C4-2B (cell line): ENCODE data around the gene GUSB.

ENCODE experiments used
- H3K27ac ChIP-seq: fragments of 450-650 bp; 2 replicates; pipeline ENCODE4 v1.5.1; 2017
- ZFX ChIP-seq: fragments of 450-650 bp; IDR thresholded peaks from 2 replicates; pipeline ENCODE4 v1.6.1; 2017
- TF ChIP-seq, protein P1 (sequence below): fragments of 450-650 bp; conservative IDR thresholded peaks from 2 replicates; pipeline ENCODE4 v1.5.1; 2017; ENCODE audit warnings: mild to moderate bottlenecking

GUSB gene

DNA sequence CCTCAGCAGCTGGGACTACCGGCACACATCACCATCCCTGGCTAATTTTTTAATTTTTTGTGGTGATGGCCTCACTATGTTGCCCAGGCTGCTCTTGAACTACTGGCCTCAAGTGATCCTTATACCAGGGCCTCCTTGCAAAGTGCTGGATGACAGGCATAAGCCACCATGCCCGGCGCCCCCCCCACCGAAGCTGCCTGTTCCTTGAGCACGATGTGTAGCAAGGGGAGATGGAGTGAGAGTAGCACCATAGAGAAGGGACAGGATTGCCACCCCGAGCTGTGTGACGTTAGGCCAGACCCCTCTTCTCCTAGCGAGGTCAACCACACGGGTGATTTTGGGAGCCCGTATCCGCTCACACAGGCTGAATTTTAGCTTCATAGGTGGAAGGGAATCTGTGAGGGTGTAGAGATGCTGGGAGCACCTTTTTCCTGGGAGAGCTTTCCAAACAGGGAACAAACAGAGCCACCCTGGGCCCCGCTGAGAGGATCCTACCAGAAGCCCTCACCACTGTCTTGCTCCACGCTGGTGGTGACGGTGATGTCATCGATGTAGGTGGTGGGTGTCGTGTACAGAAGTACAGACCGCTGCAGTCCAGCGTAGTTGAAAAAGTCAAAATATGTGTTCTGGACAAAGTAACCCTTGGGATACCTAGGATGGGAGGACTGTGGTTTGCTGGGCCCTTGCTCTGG, 3.0 kb downstream of the GUSB start:
- no peak for TF ChIP-seq ZFX
- TF ChIP-seq, protein P1, sequence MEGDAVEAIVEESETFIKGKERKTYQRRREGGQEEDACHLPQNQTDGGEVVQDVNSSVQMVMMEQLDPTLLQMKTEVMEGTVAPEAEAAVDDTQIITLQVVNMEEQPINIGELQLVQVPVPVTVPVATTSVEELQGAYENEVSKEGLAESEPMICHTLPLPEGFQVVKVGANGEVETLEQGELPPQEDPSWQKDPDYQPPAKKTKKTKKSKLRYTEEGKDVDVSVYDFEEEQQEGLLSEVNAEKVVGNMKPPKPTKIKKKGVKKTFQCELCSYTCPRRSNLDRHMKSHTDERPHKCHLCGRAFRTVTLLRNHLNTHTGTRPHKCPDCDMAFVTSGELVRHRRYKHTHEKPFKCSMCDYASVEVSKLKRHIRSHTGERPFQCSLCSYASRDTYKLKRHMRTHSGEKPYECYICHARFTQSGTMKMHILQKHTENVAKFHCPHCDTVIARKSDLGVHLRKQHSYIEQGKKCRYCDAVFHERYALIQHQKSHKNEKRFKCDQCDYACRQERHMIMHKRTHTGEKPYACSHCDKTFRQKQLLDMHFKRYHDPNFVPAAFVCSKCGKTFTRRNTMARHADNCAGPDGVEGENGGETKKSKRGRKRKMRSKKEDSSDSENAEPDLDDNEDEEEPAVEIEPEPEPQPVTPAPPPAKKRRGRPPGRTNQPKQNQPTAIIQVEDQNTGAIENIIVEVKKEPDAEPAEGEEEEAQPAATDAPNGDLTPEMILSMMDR, result no peak
- no peak overlapping the region for H3K27ac ChIP-seq

DNA sequence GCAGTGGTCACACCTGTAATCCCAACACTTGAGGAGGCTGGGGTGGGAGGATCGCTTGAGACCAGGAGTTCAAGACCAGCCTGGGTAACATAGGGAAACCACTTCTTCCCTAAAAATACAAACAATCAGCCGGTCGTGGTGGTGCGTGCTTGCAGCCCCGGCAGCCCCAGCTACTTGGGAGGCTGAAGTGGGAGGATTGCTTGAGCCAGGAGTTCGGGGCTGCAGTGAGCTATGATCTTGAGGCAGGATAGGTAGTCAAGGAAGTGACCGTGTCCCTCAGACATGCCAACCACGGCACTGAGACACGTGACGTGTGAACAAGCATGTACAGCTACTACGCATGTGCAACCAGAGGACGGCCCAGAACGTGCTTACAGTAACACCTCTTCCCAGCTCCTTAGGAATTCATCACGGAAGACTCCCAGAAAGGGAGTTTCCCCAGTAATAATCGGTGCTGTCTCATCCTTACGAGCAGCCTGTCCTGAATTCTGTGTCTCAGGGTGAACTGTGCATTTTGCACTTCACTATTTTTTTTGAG, 5.3 kb downstream of the GUSB start:
- H3K27ac ChIP-seq, result no peak overlapping the region
- TF ChIP-seq, protein P1, result no peak
- no peak for TF ChIP-seq ZFX

DNA sequence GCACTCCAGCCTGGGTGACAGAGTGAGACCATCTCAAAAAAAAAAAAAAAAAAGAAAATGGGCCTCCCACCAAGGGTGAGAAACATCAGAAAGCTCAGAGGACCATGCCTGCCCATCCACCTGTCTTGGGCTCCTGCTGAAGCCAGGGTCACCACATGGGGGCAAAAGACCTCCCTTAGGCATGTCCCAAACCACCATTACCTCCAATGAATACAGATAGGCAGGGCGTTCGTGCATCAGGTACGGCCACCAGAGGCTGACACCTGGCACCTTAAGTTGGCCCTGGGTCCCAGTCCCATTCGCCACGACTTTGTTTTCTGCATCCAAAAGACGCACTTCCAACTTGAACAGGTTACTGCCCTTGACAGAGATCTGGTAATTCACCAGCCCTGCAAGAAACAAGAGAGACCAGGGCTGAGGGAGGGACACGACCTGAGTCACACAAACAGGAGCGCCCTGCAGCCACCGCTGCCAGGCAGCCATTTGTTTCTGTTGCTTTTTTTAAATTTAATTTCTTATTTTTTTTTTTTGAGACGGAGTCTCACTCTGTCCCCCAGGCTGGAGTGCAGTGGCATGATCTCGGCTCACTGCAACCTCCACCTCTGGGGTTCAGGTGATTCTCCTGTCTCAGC, 6.1 kb downstream of the GUSB start:
- no peak overlapping the region for H3K27ac ChIP-seq
- TF ChIP-seq ZFX, result no peak
- TF ChIP-seq, protein P1, result no peak

DNA sequence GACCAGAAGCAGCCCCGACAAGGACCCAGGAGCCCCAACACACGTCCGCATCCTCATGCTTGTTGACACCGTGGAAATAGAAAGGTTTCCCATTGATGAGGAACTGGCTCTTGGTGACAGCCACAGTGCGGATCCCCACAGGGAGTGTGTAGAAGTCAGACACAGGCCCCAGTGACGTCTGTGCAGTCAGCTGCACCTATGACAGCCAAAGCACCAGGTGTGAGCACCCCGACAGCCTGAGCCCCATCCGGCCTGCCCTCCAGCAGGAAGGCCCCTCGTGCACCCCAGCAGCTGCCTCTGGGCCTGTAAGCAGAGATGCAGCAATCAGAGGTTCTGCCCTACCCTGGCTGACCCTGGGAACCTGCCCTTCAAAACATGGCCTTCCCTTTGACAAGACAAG, 7.1 kb downstream of the GUSB start:
- no peak for TF ChIP-seq ZFX
- TF ChIP-seq, protein P1, result no peak
- H3K27ac ChIP-seq, result no peak overlapping the region

DNA sequence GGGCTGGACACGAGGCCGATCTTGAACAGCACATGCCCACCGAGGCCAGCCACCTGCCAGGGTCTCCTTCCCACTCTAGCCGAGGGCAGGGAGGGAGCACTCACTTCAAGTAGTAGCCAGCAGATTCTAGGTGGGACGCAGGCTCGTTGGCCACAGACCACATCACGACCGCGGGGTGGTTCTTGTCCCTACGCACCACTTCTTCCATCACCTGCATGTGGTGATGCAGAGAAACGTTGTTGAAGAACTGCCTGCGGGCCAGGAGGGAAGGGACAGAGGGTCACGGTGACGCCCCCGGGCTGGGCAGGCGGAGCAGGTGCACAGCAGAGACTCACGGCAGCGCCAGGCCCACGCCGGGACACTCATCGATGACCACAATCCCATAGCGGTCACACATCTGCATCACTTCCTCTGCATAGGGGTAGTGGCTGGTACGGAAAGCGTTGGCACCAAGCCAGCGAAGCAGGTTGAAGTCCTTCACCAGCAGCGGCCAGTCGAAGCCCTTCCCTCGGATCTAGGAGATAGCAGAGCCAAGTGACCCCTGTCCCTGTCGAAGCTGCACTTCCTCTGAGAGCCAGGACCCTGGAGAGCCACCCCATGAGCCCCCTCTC, 7.7 kb downstream of the GUSB start:
- H3K27ac ChIP-seq, result no peak overlapping the region
- TF ChIP-seq, protein P1, result no peak
- TF ChIP-seq ZFX, result no peak

DNA sequence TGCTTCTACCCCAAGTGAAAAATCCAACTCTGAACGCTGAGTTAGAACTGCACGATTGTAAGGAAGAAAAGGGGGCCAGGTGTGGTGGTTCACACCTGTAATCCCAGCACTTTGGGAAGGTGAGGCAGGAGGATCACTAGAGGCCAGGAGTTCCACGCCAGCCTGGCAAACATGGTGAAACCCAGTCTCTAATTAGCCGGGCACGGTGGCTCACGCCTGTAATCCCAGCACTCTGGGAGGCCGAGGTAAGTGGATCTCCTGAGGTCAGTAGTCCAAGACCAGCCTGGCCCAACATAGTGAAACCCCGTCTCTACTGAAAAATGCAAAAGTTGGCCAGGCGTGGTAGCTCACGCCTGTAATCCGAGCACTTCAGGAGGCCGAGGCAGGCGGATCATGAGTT, 9.0 kb downstream of the GUSB start:
- TF ChIP-seq, protein P1, result no peak
- no peak for TF ChIP-seq ZFX

DNA sequence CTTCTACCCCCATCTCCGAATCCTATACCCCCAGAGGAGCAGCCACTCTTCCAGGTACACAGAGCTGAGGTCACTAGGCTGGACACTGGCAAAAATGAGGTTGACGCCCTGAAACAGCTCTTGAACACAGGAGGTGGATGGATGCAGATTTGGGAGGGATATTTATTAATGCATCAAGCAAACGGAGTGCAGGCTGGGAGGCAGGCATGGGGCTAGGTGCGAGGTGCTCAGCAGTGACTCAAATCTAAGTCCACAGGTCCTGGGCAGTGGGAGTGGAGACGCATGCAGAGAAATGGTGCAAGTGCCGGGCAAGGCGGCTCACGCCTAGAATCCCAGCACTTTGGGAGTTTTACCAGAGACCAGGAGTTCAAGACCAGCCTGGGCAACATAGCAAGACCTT, 11.0 kb downstream of the GUSB start:
- no peak for TF ChIP-seq ZFX

More for the DNA sequence above, 9.0 kb downstream of the GUSB start:
- H3K27ac ChIP-seq, result no peak overlapping the region

More for the DNA sequence above, 11.0 kb downstream of the GUSB start:
- H3K27ac ChIP-seq, result no peak overlapping the region
